Endothelial cell of umbilical vein (primary cell): ENCODE measurements around the gene ATP6V0A4. TPM values are rescaled to one million over a fixed set of nuclear protein-coding genes. Genes with fewer than 3 reads are reported as not detected.

Experiments
- BruUV-seq: library from RNA; stranded (reverse); fragments of 400-500 nt; replicated peaks from 2 replicates; lab custom pipeline; 2021; lab: Mats Ljungman, UMichigan
- CTCF ChIA-PET: fragments of 300-600, 350-600 bp; sonication (Branson Sonifier 250); formaldehyde crosslinking; loops from one replicate; lab custom pipeline; 2021; ENCODE audit warnings: antibody characterized with exemption, inconsistent platforms; lab: Charles Lee
- POLR2A ChIA-PET: fragments of 300-600, 350-600 bp; sonication (Branson Sonifier 250); formaldehyde crosslinking; loops from one replicate; lab custom pipeline; 2021; ENCODE audit warnings: antibody characterized with exemption, inconsistent platforms; lab: Charles Lee
- DNase-seq: peaks from one replicate; pipeline ENCODE4 v3.0.0-alpha.2; 2011; ENCODE audit warnings: low read depth, low spot score
- FAIRE-seq: peaks from 2 replicates; lab custom pipeline; 2011; peaks lifted over from hg19 to GRCh38; lab: Jason Lieb, UNC
- H2AFZ ChIP-seq: 2 replicates; pipeline ENCODE4 v1.6.0; 2012; ENCODE audit warnings: low read depth, low read length, control low read depth, inconsistent platforms
- H3K27ac ChIP-seq: 2 replicates; pipeline ENCODE4 v1.5.1; 2011; ENCODE audit warnings: low read depth, mild to moderate bottlenecking, control low read depth, low read length, moderate library complexity; ENCODE audit not compliant: insufficient read depth
- H3K27me3 ChIP-seq, 2 experiments: 2 replicates each; pipeline versions ENCODE4 v1.6.0 to v1.6.1; 2011; ENCODE audit warnings: low read length in 2 of 2, mixed read lengths in 1 of 2; ENCODE audit not compliant: control insufficient read depth in 2 of 2, insufficient read depth in 2 of 2
- H3K36me3 ChIP-seq, 2 experiments: 2 replicates in 1 of 2; 3 replicates in 1 of 2; pipeline ENCODE4 v1.5.1; 2011; ENCODE audit warnings: low read length in 2 of 2, mild to moderate bottlenecking in 1 of 2, moderate library complexity in 1 of 2; ENCODE audit not compliant: control insufficient read depth in 2 of 2, insufficient read depth in 2 of 2; ENCODE audit errors: extremely low read depth in 1 of 2
- H3K4me1 ChIP-seq: 3 replicates; pipeline ENCODE4 v1.5.1; 2011; ENCODE audit warnings: mild to moderate bottlenecking, low read length; ENCODE audit not compliant: control insufficient read depth, insufficient read depth; ENCODE audit errors: extremely low read depth
- H3K4me2 ChIP-seq: 2 replicates; pipeline ENCODE4 v1.6.1; 2011; ENCODE audit warnings: low read length, control low read depth, mixed read lengths; ENCODE audit not compliant: insufficient read depth
- H3K4me3 ChIP-seq, 3 experiments: fragments of 200-600 bp in 1 of 3; sonication (generic), shearing (Covaris generic) in 1 of 3; replicated peaks in 1 of 3; 2 replicates each; pipeline ENCODE4 v1.5.1; 2011 to 2016; ENCODE audit warnings: control low read depth in 3 of 3, low read length in 3 of 3, mild to moderate bottlenecking in 2 of 3, inconsistent platforms in 1 of 3, low read depth in 1 of 3, moderate library complexity in 1 of 3; ENCODE audit not compliant: insufficient read depth in 1 of 3
- H3K79me2 ChIP-seq: 2 replicates; pipeline ENCODE4 v1.6.0; 2012; ENCODE audit warnings: low read length, inconsistent platforms; ENCODE audit not compliant: control insufficient read depth, insufficient read depth
- H3K9ac ChIP-seq: replicated peaks from 2 replicates; pipeline ENCODE3; 2011; ENCODE audit warnings: low read length, control low read depth; ENCODE audit not compliant: insufficient read depth; ENCODE audit errors: extremely low read depth
- H3K9me1 ChIP-seq: replicated peaks from 3 replicates; pipeline ENCODE4 v1.6.0; 2011; ENCODE audit warnings: mild to moderate bottlenecking, low read length; ENCODE audit not compliant: control insufficient read depth, insufficient read depth; ENCODE audit errors: extremely low read depth
- H3K9me3 ChIP-seq: replicated peaks from 2 replicates; pipeline ENCODE4 v1.5.1; 2012; ENCODE audit warnings: low read length, inconsistent platforms; ENCODE audit not compliant: control insufficient read depth, insufficient read depth
- H4K20me1 ChIP-seq: replicated peaks from 2 replicates; pipeline ENCODE3; 2011; ENCODE audit warnings: mild to moderate bottlenecking, low read length; ENCODE audit not compliant: control insufficient read depth, insufficient read depth; ENCODE audit errors: extremely low read depth
- EZH2 ChIP-seq: IDR thresholded peaks from 2 replicates; pipeline ENCODE4 v1.6.1; 2012; ENCODE audit warnings: borderline replicate concordance, low read depth, mild to moderate bottlenecking, moderate library complexity, low read length, inconsistent platforms; ENCODE audit not compliant: severe bottlenecking
- FOS ChIP-seq: IDR thresholded peaks from 2 replicates; pipeline ENCODE4 v1.6.1; 2011; ENCODE audit warnings: mild to moderate bottlenecking, low read length, moderate library complexity, borderline replicate concordance; ENCODE audit not compliant: insufficient read depth
- GATA2 ChIP-seq: IDR thresholded peaks from 2 replicates; pipeline ENCODE4 v1.7.0; 2011; ENCODE audit warnings: low read depth, mild to moderate bottlenecking, moderate library complexity, mixed read lengths, low read length; ENCODE audit not compliant: insufficient read length, insufficient read depth
- JUN ChIP-seq: IDR thresholded peaks from 2 replicates; pipeline ENCODE4 v1.6.1; 2011; ENCODE audit warnings: borderline replicate concordance, low read depth; ENCODE audit not compliant: insufficient read length, insufficient read depth
- MYC ChIP-seq: IDR thresholded peaks from one replicate; pipeline ENCODE4 v1.6.1; 2011; ENCODE audit warnings: mild to moderate bottlenecking, low read depth, low read length
- POLR2A ChIP-seq: IDR thresholded peaks from 2 replicates; pipeline ENCODE4 v1.6.1; 2012; ENCODE audit warnings: low read depth, mild to moderate bottlenecking, control low read depth, low read length
- POLR2AphosphoS5 ChIP-seq: IDR thresholded peaks from 2 replicates; pipeline ENCODE4 v1.6.1; 2012; ENCODE audit warnings: low read depth, mild to moderate bottlenecking, control low read depth, low read length, moderate library complexity; ENCODE audit not compliant: insufficient read depth
- dilution Hi-C: fragments of 300-500 bp; cut with MboI; formaldehyde crosslinking; loops from one replicate; pipeline ENCODE4 v1.15.0; 2019; ENCODE audit warnings: low sequenced_read_pairs; ENCODE audit not compliant: extremely low pct_ligation_motif_present
- intact Hi-C: fragments of 100-400 bp; cut with micrococcal nuclease; formaldehyde crosslinking; loops from one replicate; pipeline ENCODE4 v1.10.0; 2022
- polyA plus RNA-seq, 4 experiments: library from polyadenylated mRNA; depleted of rRNA in 3 of 4; stranded (reverse) in 3 of 4; unstranded in 1 of 4; fragments of >200 nt; gene quantifications; 2 replicates each; pipeline versions ENCODE4 v1.2.1 to v1.2.3, GENCODE V29; 2011 to 2012; ENCODE audit warnings: missing spikeins in 1 of 4
- total RNA-seq: library from RNA; stranded (reverse); gene quantifications from 2 replicates; pipeline ENCODE4 v1.2.3, GENCODE V29; 2021
- TF ChIP-seq, protein P1 (sequence below), 2 donors: IDR thresholded peaks; 1 replicate in 1 of 2; 2 replicates in 1 of 2; pipeline ENCODE4 v1.5.1; 2011; ENCODE audit warnings: low read length in 2 of 2, mild to moderate bottlenecking in 2 of 2, moderate library complexity in 2 of 2, control low read depth in 1 of 2, inconsistent platforms in 1 of 2, low read depth in 1 of 2; ENCODE audit not compliant: insufficient read depth in 1 of 2; ENCODE audit errors: extremely low read depth in 1 of 2
- TF ChIP-seq, protein P2 (sequence below): IDR thresholded peaks from 2 replicates; pipeline ENCODE4 v1.6.1; 2011; ENCODE audit not compliant: insufficient read depth, insufficient read length

The ATP6V0A4 gene
- total and polyA plus RNA-seq, 2 donors (not counting 3 experiments of a cell fraction or from before 2014, with no cell fraction given) = 0.07 to 0.24 TPM

DNA sequence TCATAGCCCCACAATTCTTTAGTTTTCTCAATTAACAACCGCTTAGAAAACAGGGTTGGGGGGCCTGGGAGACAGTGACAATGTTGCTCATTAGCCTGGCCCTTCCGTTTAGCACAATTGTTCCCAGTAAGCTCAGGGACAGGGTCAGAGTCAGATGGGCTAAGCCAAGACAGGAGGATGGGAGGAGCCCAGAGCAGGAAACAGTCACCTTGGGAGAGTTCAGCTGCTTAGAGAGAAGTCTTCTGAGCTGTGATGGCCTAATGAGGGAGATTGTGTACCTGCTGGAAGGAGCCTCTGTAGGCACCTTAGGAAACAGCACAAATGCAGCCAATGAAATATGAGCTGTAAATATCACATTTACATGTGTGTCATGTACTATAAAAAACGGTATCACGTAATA lies 132.7 kb downstream of the ATP6V0A4 start:
- no TSS peak for BruUV-seq
- DNase-seq = no peak
- no peaks in the 10 kb centered on the region for H3K9me1 ChIP-seq
- CTCF ChIA-PET = no interaction called here
- TF ChIP-seq MYC (no peak), POLR2AphosphoS5 (no peak), JUN (no peak), FOS (no peak), GATA2 (no peak), EZH2 (no peak), POLR2A (no peak)
- TF ChIP-seq, protein P1, sequence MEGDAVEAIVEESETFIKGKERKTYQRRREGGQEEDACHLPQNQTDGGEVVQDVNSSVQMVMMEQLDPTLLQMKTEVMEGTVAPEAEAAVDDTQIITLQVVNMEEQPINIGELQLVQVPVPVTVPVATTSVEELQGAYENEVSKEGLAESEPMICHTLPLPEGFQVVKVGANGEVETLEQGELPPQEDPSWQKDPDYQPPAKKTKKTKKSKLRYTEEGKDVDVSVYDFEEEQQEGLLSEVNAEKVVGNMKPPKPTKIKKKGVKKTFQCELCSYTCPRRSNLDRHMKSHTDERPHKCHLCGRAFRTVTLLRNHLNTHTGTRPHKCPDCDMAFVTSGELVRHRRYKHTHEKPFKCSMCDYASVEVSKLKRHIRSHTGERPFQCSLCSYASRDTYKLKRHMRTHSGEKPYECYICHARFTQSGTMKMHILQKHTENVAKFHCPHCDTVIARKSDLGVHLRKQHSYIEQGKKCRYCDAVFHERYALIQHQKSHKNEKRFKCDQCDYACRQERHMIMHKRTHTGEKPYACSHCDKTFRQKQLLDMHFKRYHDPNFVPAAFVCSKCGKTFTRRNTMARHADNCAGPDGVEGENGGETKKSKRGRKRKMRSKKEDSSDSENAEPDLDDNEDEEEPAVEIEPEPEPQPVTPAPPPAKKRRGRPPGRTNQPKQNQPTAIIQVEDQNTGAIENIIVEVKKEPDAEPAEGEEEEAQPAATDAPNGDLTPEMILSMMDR (IDR thresholded peaks at IDR 0.05; ENCODE audit: extremely low read depth in 1 of 2, insufficient read depth in 1 of 2, low read depth in 1 of 2, low read length in 2 of 2) = no peak
- TF ChIP-seq, protein P2, sequence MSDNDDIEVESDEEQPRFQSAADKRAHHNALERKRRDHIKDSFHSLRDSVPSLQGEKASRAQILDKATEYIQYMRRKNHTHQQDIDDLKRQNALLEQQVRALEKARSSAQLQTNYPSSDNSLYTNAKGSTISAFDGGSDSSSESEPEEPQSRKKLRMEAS = no peak
- H3K36me3 ChIP-seq = no peaks in the 10 kb centered on the region
- H3K79me2 ChIP-seq = no peaks in the 10 kb centered on the region
- dilution Hi-C loops = no loop called here
- no peak overlapping the region for H2AFZ ChIP-seq
- H3K9me3 ChIP-seq = no peaks in the 10 kb centered on the region
- POLR2A ChIA-PET = no interaction called here
- peaks cover 2 to 3% of the 10 kb centered on the region in 2 experiments for H3K27me3 ChIP-seq
- no peak overlapping the region for H3K27ac ChIP-seq
- intact Hi-C loops = loop anchor here (1.0 kb wide), 1 partner anchor 31 kb away; no protein-coding TSS in a partner anchor
- H3K4me3 ChIP-seq = no peak overlapping the region
- H3K4me1 ChIP-seq = no peaks in the 10 kb centered on the region
- H3K9ac ChIP-seq = no peak overlapping the region
- H3K4me2 ChIP-seq = no peak overlapping the region
- no peaks in the 10 kb centered on the region for H4K20me1 ChIP-seq
- no peak for FAIRE-seq
